ENCODE measurements around the gene BOLA2B.
A peak's percentile ranks its signal among the peaks of the same experiment; 100 is the strongest.

DNA sequence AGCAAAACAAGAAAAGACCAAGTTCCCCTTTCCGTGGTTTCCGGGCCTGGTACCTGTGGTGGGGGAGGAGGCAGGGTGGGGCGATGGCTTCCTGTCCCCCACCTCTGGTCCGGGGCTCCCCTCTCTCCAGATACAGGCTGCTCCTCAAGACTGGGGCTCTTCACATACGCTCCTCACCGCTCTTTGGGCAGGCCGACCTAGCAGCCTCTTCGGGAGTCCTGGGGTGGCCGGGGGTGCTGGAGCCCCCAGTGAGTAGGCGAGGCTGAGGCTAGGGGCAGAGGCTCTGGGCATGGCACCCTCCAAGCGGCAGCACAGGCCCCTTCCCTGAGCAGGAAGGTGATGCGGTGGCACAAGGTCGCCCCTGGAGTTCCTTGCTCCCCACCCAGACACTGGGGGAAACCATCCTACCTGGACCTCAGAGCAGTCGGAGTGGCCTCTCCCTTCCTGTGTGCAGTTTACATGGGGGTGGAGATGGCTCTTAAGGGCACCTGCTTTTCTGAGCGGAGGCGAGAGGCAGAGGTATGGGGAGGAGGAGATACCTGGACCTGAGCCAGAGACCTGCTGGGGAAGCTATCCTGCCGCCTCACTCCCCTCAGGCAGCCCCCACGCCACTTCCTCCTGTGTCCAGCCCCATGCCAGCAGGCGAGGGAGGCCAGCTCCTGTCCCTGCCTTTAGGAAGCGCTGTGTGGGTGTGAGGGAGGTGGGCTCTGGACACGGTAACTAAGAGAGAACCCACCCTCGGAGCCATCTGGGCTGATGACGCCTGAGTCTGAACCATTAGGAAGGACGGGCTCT is 9.2 kb downstream of the BOLA2B start:
- TF ChIP-seq POLR2A (IDR thresholded peaks at IDR 0.05; ENCODE audit: low read depth, low read length) = no peak; the same call in 1 of the 2 replicates
- peak; percentile 67; the same call in 1 of the 2 replicates for TF ChIP-seq TAF1 (IDR thresholded peaks at IDR 0.05; ENCODE audit: low read depth, low read length)
- peak; percentile 81 for TF ChIP-seq SPI1 (IDR thresholded peaks at IDR 0.05; ENCODE audit: low read depth, low read length)
- no peak; the same call in none of the 2 replicates for TF ChIP-seq POLR2AphosphoS5 (IDR thresholded peaks at IDR 0.05; ENCODE audit: low read depth, low read length)

Data from GM12891 (cell line).